Right ventricle myocardium inferior (tissue), 1 donor: ENCODE measurements around the gene LEP. TPM values are rescaled to one million over a fixed set of nuclear protein-coding genes. Genes with fewer than 3 reads are reported as not detected.
A peak's percentile ranks its signal among the peaks of the same experiment; 100 is the strongest.
"Not testable (repeated sequence)": the region's sequence is repeated elsewhere in the genome, so short reads cannot be mapped to it uniquely, and the experiment has no call there.

Source experiments
- ATAC-seq: fragments of 200-7000 bp; cut with Tn5 transposase; one replicate; pipeline ENCODE4 v1.9.1; 2020; ENCODE audit warnings: mild to moderate bottlenecking, moderate library complexity
- DNase-seq: peaks from one replicate; pipeline ENCODE4 v3.0.0; 2021; ENCODE audit errors: missing footprints
- intact Hi-C: fragments of 100-400 bp; cut with DNase I; formaldehyde crosslinking; loops from one replicate; pipeline ENCODE4 v1.11.0; 2022
- total RNA-seq: library from RNA; stranded (reverse); fragmentation: NEBNext Ultra II Directional; extraction: Animal tissue kit (Norgen Biotek cat#: 25700); gene quantifications from one replicate; pipeline ENCODE4 v1.2.1, GENCODE V29; 2021
- donor health status: DM: no; HTN: yes; CAD: no; lungs with severe emphysema.

LEP gene
- total RNA-seq, 1 donor from 2014 or later, result 2.7 TPM

GRCh38 chr7:128265156-128265905 lies 24.3 kb downstream of the LEP start:
- DNase-seq (no peak), ATAC-seq (no peak)
- intact Hi-C loops, result no loop called here

DNA sequence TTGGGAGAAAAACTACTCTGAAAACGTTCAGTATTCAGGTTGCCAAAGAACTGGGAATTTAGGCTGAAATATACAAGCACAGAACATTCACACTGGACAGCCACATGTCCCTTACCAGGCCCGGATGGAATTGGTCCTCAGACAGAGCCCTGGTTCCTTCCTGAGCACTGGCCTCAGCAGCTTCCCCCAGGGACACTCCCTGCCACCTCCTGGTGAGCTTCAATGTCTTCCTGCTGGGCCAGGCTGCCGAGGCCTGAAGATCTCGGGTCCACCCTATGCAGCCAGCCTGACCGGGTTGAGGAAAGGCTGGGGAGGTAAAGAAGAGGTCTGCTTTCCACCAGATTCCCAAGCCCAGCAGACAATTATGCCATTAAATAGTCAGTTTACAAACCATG lies 24.8 kb downstream of the LEP start:
- intact Hi-C loops, result no loop called here
- no peak for DNase-seq
- no peak for ATAC-seq

- ATAC-seq (no peak), DNase-seq (no peak)
- intact Hi-C loops, result no loop called here
Observed at GRCh38 chr7:128266529-128266882, 25.4 kb downstream of the LEP start.

GRCh38 chr7:128266883-128267594 lies 26.0 kb downstream of the LEP start:
- DNase-seq (peak; percentile 77), ATAC-seq (peak; percentile 80)
- intact Hi-C loops, result no loop called here

DNA sequence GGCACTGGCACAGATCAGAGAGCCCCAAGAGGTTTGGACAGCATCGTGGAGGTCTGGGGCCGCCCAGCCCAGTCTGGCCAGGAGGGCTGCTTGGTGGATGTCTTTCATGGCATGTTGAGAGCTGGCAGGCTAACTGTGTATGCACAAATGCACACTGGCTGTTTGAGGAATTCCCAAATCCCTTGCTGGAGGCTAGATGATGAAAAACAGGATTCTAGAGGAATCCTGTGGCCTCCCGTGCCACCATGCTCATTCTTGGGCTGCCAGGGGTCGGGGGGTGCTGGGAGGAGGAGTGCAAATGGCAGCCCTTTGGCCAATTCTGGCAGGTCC lies 26.5 kb downstream of the LEP start:
- ATAC-seq (peak; percentile 42), DNase-seq (no peak)
- intact Hi-C loops, result no loop called here

DNA sequence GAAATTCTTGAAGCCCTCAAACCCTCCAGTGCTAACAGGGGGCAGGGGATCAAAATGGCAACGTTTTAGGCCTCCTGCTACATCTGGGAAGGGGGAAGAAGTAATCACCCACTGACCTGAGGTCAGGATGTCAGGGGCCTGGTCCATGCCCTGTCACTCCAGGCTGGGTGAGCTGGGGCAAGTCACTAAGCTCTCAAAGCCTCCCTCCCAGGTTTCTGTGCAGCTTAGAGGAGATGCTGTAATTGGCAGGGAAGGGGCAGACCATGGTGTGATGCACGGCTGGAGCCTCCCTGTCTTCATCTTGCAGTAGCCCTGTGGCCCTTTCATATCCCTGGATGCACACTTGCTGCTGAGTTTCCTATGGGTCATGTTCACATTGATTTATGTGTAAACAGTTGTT lies 27.2 kb downstream of the LEP start:
- ATAC-seq (no peak), DNase-seq (no peak)
- intact Hi-C loops, result no loop called here

DNA sequence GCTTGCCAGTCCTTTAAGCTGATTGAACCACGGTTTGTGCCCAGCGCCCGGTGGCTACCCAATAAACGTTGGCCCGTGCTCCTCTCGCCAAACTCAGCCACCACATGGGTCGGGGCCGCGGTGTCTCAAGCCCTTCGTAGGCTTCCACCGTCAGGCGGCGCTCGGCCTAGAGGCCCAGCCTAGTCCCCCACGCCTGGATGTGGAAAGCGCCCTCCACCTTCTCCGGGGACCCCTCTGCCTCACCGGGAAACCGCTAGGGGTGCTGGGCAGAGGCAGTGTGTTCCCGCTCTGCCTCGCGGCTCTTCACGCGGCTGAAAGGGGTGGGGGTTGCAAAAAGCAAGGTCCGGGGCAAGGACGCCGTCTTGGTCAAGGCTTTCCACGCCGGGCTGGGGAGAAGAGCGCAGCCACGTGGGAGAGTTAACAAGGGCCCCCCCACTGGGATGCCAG lies 29.8 kb downstream of the LEP start:
- DNase-seq (no peak), ATAC-seq (no peak)
- intact Hi-C loops, result no loop called here

- intact Hi-C loops, result no loop called here
- ATAC-seq (peak; percentile 7), DNase-seq (no peak)
Observed at GRCh38 chr7:128271471-128271941, 30.4 kb downstream of the LEP start.

DNA sequence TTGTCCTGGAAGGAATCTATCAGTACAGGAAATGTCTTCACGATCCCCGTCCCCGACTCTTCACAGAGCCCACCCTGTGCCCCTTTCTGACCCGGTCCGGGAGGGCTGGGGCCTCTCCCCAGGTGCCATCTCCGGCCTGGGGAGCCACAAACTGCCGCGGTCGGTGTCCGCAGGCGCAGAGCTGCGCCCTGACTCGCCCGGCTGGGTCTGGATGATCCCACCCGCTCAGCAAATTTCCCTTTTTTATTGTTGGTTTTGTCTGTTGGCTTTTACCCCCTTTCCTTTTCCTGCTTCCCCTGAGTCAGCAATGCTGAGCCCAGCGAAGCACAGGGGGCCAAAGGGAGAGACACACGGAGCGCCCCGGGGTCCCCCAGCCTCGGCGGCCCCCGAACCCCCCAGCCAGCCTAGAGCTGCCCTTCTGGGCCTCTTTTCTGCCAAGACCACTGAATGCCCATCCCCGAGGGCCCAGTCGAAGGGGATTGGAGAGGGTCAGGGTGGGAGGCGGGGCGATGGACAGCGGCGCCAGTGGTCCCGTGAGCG lies 30.9 kb downstream of the LEP start:
- intact Hi-C loops, result no loop called here
- ATAC-seq (no peak), DNase-seq (no peak)

- intact Hi-C loops, result no loop called here
- DNase-seq (no peak), ATAC-seq (no peak)
Observed at GRCh38 chr7:128274246-128274883, 33.3 kb downstream of the LEP start.

GRCh38 chr7:128274884-128275603 lies 34.0 kb downstream of the LEP start:
- intact Hi-C loops, result no loop called here
- ATAC-seq, result no peak
- no peak for DNase-seq

- no peak for DNase-seq
- ATAC-seq, result no peak
- intact Hi-C loops, result no loop called here
Observed at GRCh38 chr7:128275681-128276080, 34.6 kb downstream of the LEP start.

DNA sequence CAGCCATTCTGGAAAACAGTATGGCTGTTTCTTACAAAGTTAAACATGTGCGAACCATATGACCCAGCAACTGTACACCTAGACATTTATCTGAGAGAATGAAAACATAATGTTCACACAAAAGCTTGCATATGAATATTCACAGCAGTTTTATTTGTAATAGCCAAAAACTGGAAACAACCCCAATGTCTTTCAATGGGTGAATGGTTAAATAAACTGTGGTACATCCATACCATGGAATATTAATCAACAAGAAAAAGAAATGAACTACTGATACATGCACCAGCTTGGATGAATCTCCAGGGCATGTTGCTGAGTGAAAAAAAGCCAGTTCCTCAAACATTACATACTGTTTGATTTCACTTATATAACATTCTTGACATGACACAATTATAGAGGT lies 37.3 kb downstream of the LEP start:
- DNase-seq (no peak), ATAC-seq (no peak)
- intact Hi-C loops, result no loop called here

DNA sequence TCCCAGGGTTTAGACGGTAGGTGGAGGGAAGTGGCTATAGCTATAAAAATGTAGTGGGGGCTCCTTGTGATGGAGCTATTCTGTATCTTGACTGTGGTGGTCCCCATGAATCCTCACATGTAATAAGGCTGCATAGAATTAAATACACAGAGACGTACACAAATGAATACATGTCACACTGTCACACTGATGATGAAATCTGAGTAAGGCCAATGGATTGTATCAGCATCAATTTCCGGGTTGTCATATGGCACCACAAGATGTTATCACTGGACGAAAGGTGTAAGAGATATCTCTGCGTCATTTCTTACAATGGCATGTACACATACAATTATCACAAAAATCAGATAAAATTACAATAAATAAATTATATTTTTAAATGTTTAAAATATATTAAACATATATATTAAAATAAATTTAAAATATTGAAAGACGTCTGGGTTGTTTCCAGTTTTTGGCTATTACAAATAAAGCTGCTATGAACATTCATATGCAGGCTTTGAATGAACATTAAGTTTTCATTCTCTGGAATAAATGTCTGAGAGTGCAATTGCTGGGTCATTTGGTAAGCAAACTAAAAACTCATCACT lies 38.1 kb downstream of the LEP start:
- ATAC-seq (no peak), DNase-seq (no peak)
- intact Hi-C loops, result no loop called here

- intact Hi-C loops, ATAC-seq, DNase-seq: not testable (repeated sequence)
Observed at GRCh38 chr7:128280451-128280850, 39.4 kb downstream of the LEP start.

GRCh38 chr7:128281605-128282380 lies 40.7 kb downstream of the LEP start:
- no peak for ATAC-seq
- intact Hi-C loops, result no loop called here
- no peak for DNase-seq

DNA sequence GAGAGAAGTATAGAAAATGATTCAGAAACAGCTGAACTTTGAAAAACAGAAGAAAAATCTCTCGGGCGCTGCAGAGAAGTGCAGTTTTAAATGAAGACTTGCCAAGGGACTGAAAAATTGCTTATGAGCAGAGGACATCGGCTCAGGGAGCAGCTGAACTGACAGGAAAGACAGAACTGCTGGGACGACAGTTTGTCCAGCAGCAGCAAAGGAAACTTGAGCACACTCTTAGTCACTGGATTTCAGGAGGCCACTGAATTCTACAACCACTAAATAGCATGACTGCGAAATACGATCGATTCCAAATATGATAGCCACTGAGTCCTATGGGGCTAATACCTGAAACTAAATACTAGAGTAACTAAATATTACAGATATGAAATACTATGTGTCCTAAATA lies 43.0 kb downstream of the LEP start:
- ATAC-seq (no peak), DNase-seq (no peak)
- intact Hi-C loops, result no loop called here

DNA sequence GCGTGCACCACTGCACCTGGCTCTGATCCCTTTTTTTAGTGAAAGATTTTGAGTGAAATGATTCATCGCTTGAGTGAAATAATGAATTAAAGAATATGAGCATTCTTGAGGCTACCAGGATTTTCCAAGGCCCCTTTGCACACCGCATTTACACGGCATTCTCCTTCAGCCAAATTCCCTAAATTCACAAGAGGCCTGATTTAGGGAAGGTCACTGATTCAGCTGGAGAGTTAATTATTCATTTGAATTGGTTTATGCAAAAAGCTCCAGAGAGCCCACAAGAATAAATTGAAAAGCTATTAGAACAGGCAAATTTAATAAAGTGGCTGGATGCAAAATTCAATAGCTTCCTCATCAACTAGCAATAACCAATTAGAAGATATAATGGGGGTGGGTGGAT lies 46.5 kb downstream of the LEP start:
- DNase-seq (no peak), ATAC-seq (no peak)
- intact Hi-C loops, result no loop called here
